ENCODE data around the gene ZSWIM6. TPM values are rescaled to one million over a fixed set of nuclear protein-coding genes. Genes with fewer than 3 reads are reported as not detected.

ZSWIM6 gene
- total RNA-seq, 2 experiments from 2014 or later: 4.1 TPM

DNA sequence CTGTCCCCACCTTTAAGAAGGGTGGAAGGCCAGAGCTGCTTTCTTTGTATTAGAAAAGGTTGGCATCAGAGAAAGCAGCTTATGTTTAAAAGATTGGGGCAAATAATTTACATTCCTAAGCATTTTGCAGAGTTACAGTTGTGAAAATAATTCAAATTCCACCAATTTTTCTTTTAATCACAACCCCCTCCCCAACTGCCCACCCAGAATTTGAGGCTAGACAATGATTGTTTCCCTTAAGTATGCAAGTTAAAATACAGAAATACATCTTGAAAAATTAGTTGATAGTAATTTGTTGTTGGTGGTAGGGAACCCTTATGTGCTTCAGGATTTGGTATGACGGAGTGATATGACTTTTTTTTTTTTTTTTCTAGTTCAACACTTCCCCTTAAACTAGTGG, 133.0 kb downstream of the ZSWIM6 start:
- no peak overlapping the region for H3K4me3 Mint-ChIP-seq
- TF ChIP-seq, protein P1, sequence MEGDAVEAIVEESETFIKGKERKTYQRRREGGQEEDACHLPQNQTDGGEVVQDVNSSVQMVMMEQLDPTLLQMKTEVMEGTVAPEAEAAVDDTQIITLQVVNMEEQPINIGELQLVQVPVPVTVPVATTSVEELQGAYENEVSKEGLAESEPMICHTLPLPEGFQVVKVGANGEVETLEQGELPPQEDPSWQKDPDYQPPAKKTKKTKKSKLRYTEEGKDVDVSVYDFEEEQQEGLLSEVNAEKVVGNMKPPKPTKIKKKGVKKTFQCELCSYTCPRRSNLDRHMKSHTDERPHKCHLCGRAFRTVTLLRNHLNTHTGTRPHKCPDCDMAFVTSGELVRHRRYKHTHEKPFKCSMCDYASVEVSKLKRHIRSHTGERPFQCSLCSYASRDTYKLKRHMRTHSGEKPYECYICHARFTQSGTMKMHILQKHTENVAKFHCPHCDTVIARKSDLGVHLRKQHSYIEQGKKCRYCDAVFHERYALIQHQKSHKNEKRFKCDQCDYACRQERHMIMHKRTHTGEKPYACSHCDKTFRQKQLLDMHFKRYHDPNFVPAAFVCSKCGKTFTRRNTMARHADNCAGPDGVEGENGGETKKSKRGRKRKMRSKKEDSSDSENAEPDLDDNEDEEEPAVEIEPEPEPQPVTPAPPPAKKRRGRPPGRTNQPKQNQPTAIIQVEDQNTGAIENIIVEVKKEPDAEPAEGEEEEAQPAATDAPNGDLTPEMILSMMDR (IDR thresholded peaks at IDR 0.05): no peak
- ATAC-seq (ENCODE audit: poor library complexity) (no peak), DNase-seq (no peak)
- no peak overlapping the region for H3K4me3 ChIP-seq (ENCODE audit: low read length)
- H3K27me3 ChIP-seq (ENCODE audit: control insufficient read depth in 1 of 2, insufficient read depth in 2 of 2, low read length in 2 of 2): no peaks in the 10 kb centered on the region
- ChIA-PET POLR2A (no interaction called here), CTCF (no interaction called here)
- H3K27me3 Mint-ChIP-seq: no peaks in the 10 kb centered on the region
- intact Hi-C loops (cut with DNase I, micrococcal nuclease): no loop called here
- no peaks in the 10 kb centered on the region for H3K36me3 Mint-ChIP-seq (ENCODE audit: low read depth)
- no peaks in the 10 kb centered on the region for H3K36me3 ChIP-seq (ENCODE audit: insufficient read depth, low read length)
- no peak overlapping the region for H3K27ac ChIP-seq (ENCODE audit: low read depth in 1 of 2, low read length in 2 of 2)
- H3K4me1 ChIP-seq (ENCODE audit: insufficient read depth, low read length): peaks cover 3% of the 10 kb centered on the region
- no peak overlapping the region for H3K27ac Mint-ChIP-seq
- H3K9me3 Mint-ChIP-seq: no peaks in the 10 kb centered on the region
- H3K9me3 ChIP-seq (ENCODE audit: control insufficient read depth in 1 of 2, insufficient read depth in 1 of 2, low read length in 2 of 2): no peaks in the 10 kb centered on the region
- H3K4me1 Mint-ChIP-seq (ENCODE audit: low read depth): peaks cover 49% of the 10 kb centered on the region

DNA sequence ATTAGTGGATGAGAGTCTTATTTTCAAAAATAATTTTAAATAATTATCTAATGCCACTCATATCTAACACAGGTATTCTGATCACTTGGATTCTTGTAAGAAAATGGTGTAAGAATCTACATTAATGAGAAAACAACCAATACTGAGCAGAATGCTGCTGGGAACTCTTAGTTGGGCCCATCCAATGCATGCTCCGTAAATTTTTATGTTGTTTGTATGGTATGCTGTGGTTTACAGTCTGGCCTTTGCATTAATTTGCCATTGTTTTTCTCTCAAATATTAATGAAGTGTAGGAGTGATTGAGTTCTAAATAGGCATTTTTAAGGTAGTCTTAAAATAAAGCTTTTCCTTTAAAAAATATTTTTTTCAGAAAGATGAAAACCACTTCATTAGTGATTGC, 133.4 kb downstream of the ZSWIM6 start:
- Histone ChIP-seq H3K4me3 (ENCODE audit: low read length) (no peak overlapping the region), H3K27me3 (ENCODE audit: control insufficient read depth in 1 of 2, insufficient read depth in 2 of 2, low read length in 2 of 2) (no peaks in the 10 kb centered on the region)
- H3K4me1 Mint-ChIP-seq (ENCODE audit: low read depth): peaks cover 49% of the 10 kb centered on the region

GRCh38 chr5:61466017-61466416, 134.0 kb downstream of the ZSWIM6 start:
- ATAC-seq (ENCODE audit: poor library complexity) (no peak), DNase-seq (no peak)
- Histone ChIP-seq H3K27me3 (ENCODE audit: control insufficient read depth in 1 of 2, insufficient read depth in 2 of 2, low read length in 2 of 2) (no peaks in the 10 kb centered on the region), H3K36me3 (ENCODE audit: insufficient read depth, low read length) (no peaks in the 10 kb centered on the region), H3K4me3 (ENCODE audit: low read length) (no peak overlapping the region), H3K4me1 (ENCODE audit: insufficient read depth, low read length) (peaks cover 3% of the 10 kb centered on the region), H3K27ac (ENCODE audit: low read depth in 1 of 2, low read length in 2 of 2) (no peak overlapping the region), H3K9me3 (ENCODE audit: control insufficient read depth in 1 of 2, insufficient read depth in 1 of 2, low read length in 2 of 2) (no peaks in the 10 kb centered on the region)
- POLR2A ChIA-PET: no interaction called here
- Mint-ChIP-seq H3K4me1 (ENCODE audit: low read depth) (peaks cover 54% of the 10 kb centered on the region), H3K36me3 (ENCODE audit: low read depth) (peaks cover 3% of the 10 kb centered on the region), H3K27me3 (no peaks in the 10 kb centered on the region), H3K4me3 (no peak overlapping the region), H3K27ac (no peak overlapping the region), H3K9me3 (no peaks in the 10 kb centered on the region)
- intact Hi-C loops (cut with DNase I, micrococcal nuclease): no loop called here
- TF ChIP-seq, protein P1 (IDR thresholded peaks at IDR 0.05): no peak
- CTCF ChIA-PET: no interaction called here

More for the DNA sequence above, 133.4 kb downstream of the ZSWIM6 start:
- H3K9me3 ChIP-seq (ENCODE audit: control insufficient read depth in 1 of 2, insufficient read depth in 1 of 2, low read length in 2 of 2): no peaks in the 10 kb centered on the region
- H3K4me1 ChIP-seq (ENCODE audit: insufficient read depth, low read length): peaks cover 3% of the 10 kb centered on the region
- POLR2A ChIA-PET: no interaction called here
- Mint-ChIP-seq H3K4me3 (no peak overlapping the region), H3K27ac (no peak overlapping the region), H3K9me3 (no peaks in the 10 kb centered on the region), H3K36me3 (ENCODE audit: low read depth) (no peaks in the 10 kb centered on the region), H3K27me3 (no peaks in the 10 kb centered on the region)
- no peaks in the 10 kb centered on the region for H3K36me3 ChIP-seq (ENCODE audit: insufficient read depth, low read length)
- intact Hi-C loops (cut with DNase I, micrococcal nuclease): no loop called here
- CTCF ChIA-PET: no interaction called here
- TF ChIP-seq, protein P1 (IDR thresholded peaks at IDR 0.05): no peak
- no peak overlapping the region for H3K27ac ChIP-seq (ENCODE audit: low read depth in 1 of 2, low read length in 2 of 2)
- DNase-seq (no peak), ATAC-seq (ENCODE audit: poor library complexity) (no peak)
